NCI-H2081 treated with DMSO at 0.1 percent for 48 hours (cell line): ENCODE results near the gene PRKAR1A.
"Not testable (repeated sequence)": the region's sequence is repeated elsewhere in the genome, so short reads cannot be mapped to it uniquely, and the experiment has no call there.

ENCODE experiments used
- DNase-seq: peaks from one replicate; lab custom pipeline; 2025; lab: John Stamatoyannopoulos, UW

Gene PRKAR1A

DNA sequence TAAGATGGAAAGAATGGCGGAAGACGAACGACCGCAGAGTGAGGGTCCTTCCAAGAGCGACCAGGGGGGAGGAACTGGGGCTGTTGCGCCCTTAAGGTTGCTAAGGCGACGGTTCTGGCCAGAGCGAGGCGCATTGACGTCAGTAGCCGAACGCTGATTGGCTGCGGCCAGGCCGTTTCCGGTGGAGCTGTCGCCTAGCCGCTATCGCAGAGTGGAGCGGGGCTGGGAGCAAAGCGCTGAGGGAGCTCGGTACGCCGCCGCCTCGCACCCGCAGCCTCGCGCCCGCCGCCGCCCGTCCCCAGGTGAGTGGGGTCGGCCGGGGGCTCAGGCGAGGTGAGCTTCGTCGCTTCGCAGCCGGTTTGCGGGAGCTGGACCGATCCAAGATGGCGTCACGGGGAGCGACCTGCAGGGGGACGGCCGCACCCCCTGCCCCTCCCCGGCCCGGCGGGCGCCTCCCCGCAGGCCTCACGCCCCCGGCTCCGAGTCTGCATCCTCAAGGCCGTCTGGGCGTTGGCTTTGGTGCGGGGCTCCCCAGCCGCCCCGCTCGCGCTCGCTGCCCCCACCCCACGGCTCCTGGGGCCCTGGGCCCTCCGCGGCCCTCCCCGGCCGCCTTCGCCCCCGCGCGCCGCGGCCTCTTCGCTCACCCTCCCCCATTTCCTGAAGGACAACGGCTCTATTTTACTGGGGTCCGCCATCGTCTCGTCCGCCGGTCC lies at the start of gene PRKAR1A:
TSS of gene PRKAR1A (plus strand) at position 184 of the 713 bp plus-strand sequence. CDS start 2,970 bp downstream, outside the sequence.
- DNase-seq, result peak; percentile 86

DNA sequence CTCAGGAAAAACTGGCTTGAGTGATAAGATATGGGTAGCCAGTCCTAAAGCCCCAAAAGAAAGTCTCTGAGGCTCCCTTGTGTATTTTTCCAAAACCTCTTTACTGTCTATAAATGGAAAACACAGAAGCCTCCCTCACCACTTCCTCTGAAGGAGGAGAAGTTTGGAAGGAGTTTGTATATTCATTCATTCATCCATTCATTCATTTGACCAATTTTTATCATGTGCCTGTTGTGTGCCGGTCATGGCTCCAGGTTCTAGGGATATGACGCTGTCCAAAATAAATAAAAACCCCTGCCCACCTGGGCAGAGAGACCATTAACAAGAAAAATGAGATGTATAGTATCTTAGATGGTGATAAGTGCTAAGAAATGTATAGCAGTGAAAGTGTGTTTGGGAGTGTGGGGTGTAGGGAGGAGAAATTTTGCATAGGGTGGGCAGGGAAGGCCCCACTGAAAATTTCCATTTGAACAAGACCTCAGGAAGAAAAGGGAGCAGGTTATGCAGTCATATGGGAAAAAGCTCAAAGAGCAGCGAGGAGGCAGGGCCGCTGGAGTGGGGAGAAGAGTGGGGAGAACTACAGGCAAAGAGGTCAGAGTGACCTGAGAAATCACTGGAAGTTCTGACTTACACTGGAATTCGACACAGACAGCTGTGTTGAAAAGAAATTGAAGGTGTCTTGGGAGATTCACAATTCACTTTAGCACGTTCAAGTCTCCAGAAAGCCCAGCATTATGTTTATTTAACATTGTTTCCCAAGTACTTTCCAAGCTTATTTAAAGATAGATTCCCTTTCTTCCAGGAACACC lies 48.8 kb upstream of the PRKAR1A start:
- no peak for DNase-seq

DNA sequence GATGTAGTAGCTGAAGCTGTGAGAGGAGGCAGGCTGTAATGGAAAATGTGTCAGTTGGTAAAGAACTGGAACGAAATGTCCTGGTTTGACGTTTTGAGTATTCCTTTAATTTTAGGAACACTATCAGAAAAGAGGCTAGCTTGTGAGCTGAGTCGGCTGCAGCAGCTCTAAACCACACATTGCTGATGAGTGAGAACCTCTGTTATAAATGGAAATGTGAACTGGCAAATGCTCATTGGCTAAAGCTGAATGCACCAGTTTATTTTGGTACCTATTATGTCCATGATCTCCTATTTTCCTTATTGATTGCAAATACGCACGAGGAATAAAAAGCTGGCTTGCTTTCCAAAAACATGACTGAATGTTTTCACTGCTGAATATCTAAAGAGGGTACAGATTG lies 43.9 kb upstream of the PRKAR1A start:
- no peak for DNase-seq

DNA sequence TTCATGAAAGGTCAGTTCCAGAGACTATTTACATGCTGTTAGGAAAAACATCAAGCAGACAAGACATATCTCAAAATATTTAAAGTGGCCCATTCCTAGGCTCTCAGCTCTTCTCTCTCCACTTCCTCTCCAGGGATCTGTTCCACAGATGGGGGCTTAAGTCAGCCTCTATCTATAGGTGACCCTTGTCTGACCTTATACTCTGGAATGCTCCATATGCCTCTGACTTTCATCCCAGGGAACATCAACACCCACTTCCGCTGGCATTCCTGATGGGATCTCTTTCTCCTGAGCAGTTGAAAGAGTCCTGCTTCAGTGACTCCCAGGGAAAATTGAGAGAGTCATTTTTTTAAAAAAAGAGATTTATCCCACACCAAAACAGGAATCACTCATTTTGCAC lies 43.4 kb upstream of the PRKAR1A start:
- DNase-seq, result no peak

DNA sequence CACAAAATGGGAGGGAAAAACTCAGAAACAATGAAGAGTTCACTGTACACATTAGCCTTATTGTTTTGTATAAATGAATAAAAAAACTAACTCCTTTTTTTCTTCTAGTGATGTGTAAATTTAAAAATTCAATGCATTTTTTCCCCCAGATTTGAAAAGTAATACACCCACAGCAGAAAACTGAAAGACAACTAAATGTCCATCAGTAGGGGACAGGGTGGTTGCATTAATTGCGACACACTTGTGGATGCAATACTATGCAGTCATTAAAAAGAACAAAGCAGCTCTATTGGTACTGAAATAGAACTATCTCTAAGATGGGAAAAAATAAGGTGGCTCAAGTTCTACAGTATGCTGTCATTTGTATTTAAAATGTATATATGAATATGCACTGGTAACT lies 41.3 kb upstream of the PRKAR1A start:
- no peak for DNase-seq

DNA sequence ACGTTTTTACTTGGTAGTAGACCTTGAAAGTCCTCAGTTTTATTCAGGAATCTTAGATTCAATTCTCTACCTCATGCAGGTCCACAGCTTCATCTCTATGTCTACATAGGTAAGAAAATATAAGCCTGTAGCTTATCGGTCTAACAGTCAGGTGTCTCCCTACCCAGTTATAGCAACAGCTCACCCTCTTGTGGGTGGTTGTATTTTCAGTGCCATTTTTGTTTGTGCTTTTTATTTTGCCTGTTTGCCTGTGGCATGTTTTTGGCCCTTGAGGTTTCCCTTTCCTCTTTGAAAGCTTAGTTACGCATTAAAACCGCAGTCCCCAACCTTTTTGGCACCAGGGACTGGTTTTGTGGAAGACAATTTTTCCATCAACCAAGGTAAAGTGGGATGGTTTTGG lies 31.3 kb upstream of the PRKAR1A start:
- DNase-seq, result no peak

DNA sequence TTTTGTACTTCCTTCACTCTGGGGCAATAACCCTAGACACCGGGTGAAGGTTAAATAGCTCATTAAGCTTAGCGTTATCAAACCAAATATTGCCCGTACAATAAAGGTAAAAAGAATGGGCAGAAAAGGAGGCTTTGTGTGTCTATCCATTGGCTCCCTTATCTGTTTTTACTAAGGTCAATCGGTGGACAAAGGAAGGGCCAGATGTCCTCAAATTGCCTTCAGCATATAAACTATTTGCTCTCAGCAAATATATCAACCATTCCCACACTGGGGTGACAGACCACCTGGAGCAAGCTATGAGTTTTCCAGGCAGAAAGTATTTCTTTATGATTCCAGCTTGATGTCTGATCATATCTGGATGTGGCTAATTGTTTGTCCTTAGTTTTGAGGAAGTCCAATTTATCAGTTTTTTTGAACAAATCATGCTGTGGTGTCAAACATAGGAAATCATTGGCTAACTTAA lies 29.6 kb upstream of the PRKAR1A start:
- DNase-seq, result no peak

DNA sequence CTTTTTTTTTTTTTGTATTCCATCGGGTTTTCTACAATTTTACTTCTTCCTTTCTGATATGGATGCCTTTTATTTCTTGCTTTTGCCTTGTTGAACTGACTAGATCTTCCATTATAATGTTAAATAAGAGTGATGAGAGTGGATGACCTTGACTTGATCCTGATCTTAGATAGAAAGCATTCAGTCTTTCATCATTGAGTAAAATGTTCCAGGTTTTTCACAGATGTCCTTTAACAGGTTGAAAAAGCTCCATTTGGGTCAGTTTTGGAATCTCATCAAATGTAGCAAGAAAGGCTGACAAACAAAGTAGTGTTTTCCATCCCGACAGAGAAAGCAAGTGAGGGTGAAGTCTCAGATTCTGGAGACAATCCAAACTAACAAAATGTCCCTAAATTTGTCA lies 27.8 kb upstream of the PRKAR1A start:
- DNase-seq, result no peak

DNA sequence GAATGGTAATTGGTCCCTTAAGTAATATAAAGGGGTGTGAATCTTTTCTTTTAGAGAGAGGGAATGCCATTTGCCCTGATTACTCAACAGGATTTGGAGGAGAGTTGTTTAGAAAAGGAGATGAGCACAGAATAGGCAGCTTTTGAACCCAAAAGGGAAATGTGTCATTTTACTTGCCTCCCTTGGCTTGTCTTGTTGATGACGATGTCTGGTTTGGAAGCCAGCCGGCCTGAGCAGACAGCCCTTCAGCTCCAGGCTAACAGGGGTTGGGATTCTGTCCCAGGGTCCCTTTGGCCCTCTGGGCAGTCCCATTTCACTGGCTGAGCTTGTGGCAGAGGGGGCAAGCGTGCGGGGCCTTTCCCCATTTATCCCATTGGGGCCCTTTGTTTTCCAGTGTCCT lies 22.3 kb upstream of the PRKAR1A start:
- DNase-seq, result no peak

DNA sequence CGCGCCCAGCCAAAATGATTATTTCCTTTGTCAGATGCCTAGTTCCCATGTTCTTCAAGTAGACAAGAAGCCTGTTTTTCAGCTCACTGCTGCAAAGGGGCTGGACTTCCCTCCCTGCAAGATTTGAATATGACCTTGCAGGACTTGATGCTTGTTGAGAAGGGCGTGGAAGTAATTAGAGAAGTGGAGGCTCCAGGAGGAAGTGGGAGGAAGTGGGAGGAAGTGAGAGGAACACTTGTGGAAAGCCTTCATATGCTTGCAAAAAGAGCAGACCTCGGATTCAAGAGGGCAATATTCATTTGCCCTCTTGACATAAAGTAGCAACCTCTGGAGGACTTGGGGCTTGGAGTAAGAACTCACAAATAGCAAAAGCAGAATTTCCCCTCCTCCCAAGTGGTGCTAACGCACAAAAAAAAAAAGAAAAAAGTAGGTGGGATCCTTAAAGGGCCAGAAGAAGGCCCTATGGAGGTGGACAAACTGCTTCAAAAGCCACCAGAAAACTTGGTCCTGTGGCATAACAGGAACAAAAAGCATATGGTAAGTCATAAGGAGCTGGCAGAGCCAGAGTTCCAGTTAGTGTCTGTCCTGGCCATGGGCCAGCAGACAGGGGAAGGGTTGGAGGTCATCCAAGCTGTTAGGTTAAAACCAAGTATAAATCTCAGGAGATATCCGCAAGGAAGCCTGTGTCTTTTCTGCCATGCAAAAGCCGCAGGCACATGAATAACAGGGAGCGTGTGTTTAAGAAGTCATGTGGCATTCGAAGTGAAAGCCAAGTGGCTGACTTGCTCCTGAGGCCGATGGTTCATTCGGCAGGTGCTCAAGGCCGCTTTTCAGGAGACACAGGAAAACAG lies 20.6 kb upstream of the PRKAR1A start:
- DNase-seq, result no peak

DNA sequence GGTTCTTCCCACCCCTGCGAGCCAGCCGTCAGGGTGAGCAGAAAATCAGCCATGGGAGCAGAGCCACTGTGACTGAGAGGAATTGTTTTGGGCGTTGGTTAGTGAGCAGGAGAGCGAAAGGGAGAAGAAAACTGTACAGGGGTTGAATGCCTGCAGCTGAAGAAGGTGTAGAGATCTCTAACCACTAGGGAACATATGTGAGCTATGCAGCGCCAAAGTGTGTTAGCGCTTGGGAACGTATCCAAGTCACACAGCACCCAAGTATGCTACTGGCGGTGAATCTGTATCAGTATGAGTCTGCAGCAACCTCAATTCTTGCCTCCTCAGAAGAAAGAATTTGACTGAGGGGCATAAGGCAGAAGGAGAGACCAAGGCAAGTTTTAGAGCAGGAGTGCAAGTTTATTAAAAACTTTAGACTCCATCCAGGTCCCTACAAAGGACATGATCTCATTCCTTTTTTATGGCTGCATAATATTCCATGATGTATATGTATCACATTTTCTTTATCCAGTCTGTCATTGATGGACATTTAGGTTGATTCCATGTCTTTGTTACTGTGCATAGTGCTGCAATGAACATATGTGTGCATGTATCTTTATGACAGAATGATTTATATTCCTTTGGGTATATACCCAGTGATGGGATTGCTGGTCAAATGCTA lies 19.7 kb upstream of the PRKAR1A start:
- DNase-seq, result not testable (repeated sequence)

DNA sequence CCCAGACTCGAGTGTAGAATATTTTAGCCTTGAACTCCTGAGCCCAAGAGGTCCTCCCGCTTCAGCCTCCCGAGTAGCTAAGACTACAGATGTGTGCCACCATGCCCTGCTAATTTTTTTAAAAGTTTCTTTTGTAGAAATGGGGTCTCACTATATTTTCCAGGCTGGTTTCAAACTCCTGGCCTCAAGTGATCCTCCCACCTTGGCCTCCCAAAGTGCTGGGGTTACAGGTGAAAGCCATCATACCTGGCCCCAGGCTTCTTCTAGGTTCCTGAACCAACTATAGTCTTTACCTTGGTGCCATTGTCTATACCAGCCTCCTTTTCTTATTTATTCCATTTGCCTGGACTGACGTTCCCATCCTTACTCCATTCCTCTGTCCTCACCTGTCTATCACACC lies 17.1 kb upstream of the PRKAR1A start:
- DNase-seq, result no peak

DNA sequence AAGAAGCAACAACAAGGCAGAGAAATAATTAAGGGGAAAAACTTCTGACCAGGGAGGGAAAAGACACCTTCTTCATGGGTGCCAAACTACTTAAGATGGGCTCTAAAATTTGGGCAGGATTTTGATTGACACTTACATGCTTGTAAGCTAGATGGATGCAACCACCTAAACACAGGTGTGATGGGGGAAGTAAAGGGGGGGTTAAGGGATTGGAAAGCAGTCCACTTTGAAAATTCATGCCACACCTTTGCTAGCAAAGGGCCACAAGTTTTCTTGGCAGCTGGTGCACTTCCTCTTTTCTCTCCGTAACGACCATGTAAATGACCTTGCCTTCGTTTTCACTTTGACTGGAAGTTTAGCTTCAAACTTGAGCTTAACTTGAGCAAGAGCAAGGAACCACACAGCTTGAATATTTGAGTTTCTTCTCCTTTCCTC lies 14.3 kb upstream of the PRKAR1A start:
- no peak for DNase-seq

DNA sequence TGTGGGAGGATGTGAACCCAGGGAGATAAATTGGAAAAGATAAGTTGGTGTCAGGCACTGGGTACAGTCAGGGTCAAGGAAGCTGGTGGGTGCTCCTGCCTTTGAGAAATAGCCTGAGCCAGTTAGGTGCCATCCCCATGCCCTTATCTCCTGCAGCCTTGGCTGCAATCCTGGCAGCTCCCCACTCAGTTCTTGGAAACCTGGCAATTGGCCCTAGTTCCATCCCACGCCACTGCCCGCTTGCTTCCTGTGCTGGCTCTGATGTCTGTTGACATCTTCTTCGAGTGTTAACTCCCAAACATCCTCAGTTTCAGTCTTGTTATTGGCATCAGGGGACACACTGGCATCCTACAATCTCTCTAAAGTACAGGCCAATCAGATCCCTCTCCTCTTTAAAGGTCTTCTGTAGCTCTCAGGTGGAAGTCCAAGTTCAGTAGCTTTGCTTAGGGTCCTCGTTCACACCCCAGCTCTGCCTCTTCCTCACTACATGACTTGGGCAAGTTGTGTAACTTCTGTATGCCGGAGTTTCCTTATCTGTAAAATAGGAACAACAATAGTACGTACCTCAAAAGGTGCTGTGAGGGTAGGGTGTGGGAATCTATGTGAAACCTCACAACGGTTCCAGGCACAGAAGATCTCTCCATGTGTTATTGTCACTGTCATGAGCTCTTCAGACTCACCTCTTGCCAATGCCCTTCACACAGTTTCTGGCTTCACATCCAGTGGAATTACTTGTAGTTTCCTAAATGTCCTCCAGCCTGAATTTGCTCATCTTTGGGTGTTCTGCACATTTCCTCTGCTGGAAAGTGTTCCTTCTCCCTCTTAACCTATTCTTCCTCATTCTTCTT lies 13.5 kb upstream of the PRKAR1A start:
- no peak for DNase-seq

DNA sequence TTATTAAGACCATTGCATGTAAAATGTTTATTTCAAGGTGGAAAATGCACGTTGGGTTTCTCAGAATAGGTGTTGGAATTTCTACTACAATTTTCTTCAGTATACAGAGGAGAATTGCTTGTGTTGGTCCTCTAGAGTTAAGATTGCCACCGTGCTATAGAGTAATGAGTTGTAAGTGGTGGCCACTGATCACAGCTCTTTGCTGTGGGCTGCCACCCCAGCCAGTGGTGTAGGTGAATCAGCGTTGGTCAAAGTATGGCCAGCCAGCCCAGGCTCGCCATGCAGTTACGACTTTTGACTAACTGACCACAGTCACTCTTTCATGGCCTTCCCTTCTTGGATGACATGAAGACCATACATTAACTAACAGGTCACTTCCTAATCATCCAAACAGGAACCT lies 12.6 kb upstream of the PRKAR1A start:
- DNase-seq, result no peak

DNA sequence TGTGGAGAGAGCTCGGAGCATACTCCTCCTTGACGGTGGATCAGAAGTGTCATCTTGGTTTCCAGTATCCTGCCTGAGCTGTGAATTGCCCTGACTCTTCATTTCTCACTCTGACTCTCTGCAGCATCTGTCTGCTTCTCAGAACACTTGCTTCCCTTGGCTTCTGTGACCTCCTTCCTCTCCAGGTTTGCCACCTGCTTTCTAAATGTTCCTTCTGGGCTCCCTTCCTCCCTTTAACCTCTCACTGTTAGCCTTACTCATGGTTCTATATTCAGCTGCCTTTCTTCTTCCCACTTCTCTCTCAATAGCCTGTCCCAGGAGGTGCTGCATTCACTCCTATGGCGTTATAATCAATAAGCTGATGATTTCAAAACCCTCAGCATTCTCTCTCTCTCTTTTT lies 11.2 kb upstream of the PRKAR1A start:
- DNase-seq, result no peak

DNA sequence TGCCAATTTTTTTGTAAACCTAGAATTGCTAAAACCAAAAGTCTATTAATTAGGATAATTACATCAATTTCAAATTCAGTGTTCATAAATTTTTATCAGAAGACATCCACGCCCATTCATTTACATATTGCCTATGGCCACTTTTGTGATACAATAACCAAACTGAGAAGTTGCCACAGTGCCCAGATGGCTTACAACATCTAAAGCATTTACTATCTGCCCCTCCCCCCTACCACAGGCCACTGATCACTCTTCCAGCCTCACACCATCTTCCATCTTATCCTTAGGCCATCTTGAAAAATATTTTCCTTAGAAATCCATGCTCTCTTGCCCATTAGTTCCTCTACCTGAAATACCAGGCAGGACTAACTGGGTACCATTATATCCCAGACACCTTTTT lies 6.3 kb upstream of the PRKAR1A start:
- DNase-seq, result no peak

DNA sequence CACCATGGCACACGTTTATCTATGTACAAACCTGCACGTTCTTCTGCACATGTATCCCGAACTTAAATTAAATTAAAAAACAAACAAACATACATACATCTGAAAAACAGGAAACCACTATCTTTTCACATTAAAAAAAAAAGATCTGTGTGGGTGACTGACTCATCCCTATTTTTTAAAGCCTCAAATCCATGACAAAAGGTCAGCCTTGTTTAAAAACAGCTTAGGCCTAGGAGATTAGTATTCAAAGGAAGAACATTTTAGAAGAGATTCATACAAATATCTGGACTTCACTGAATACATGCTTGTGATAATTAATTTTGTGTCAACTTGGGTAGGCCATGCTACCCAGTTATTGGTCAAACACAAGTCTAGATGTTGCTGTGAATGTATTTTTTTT lies 4.7 kb upstream of the PRKAR1A start:
- no peak for DNase-seq

DNA sequence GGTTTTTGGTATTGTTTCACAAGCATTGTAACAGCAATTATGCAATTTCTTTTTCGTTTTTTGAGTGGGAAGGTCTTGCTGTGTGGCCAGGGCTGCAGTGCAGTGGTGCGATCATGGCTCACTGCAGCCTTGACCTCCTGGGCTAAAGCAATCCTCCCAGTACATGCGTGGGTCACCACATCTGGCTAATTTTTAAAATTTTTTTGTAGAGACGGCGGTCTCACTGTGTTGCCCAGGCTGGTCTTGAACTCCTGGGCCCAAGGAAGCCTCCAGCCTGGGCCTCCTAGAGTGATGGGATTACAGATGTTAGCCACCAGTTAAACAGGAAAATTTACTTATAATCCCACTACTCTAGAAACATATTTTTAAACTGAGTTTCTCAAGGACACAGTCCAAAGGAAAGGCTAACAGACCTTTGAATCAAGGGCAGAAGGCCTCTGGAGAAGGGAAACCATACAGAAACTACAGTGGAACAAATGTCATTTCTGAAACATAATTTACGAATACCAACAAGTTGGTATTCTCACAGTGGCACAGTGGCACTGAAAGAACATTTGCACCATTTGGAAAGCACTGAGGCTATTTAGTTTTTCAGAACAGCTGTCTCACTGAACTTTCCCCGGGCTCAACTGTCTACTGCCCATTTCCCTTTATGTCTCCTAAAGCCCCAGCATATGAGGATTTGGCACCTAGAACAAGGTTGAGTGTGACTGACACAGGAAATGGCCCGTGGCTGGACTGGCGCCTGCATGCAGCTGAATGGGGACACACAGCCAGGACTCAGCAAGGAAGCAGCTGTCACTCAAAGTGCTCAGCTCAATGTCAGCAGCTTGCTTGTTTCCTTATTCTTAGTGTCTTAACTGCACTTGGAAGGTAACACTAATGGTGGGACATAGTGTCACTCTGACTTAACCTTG lies 2.8 kb upstream of the PRKAR1A start:
- DNase-seq, result no peak

DNA sequence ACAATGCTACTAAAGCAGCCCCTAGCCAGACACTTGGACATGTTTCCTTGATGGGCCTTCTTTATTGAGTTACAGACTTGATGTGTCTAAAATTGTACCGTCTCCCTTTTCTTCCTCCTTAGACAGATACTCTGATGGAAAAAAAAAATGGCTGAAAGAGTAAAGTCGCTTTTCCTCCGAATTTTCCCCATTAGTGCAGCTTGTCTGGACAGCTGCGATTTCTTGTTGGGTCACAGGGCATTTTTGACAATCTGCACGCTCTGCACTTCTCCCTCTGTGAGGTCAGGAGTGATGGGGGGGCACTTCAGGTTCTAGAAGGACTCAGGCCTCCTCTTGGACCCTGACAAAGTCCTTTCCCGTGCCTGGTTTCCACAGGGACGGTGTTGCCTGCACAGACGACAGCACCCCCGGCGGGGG lies 968 bp upstream of the PRKAR1A start:
- DNase-seq, result no peak
